GM13977 (cell line): ENCODE results near the gene CD164.

Experiments used
- DNase-seq: peaks from one replicate; pipeline ENCODE4 v3.0.0; 2012; ENCODE audit warnings: low spot score
- CTCF ChIP-seq: IDR thresholded peaks from 2 replicates; pipeline ENCODE4 v1.5.1; 2012; ENCODE audit warnings: mild to moderate bottlenecking, control low read depth; ENCODE audit not compliant: insufficient read depth; ENCODE audit errors: extremely low read depth, missing control alignments
- in situ Hi-C: fragments of 300-500 bp; cut with MboI; formaldehyde crosslinking; loops from one replicate; pipeline ENCODE4 v1.12.0; 2022; ENCODE audit warnings: low sequenced_read_pairs, low pct_unique_long_range_greater_than_20kb, mixed read lengths, inconsistent platforms; ENCODE audit not compliant: unreplicated experiment

Gene CD164

GRCh38 chr6:109381747-109382575 is at the start of gene CD164:
Gene CD164, minus strand, starts transcription at chr6:109382467. Its CDS starts 89 bp downstream, at chr6:109382378.
- peak; percentile 96 for DNase-seq
- in situ Hi-C loops = loop anchor here (25.0 kb wide), 1 partner anchor 195 kb away; no protein-coding TSS in a partner anchor
- no peak for TF ChIP-seq CTCF

- in situ Hi-C loops = no loop called here
- TF ChIP-seq CTCF = no peak
- DNase-seq = no peak
Measured at GRCh38 chr6:109429496-109429895, 47.2 kb upstream of the CD164 start.

GRCh38 chr6:109428889-109429477 is 46.7 kb upstream of the CD164 start:
- in situ Hi-C loops = no loop called here
- no peak for DNase-seq
- TF ChIP-seq CTCF = no peak

GRCh38 chr6:109424946-109425345 is 42.7 kb upstream of the CD164 start:
- TF ChIP-seq CTCF = no peak
- DNase-seq = no peak
- in situ Hi-C loops = no loop called here

- no peak for DNase-seq
- in situ Hi-C loops = no loop called here
- no peak for TF ChIP-seq CTCF
Measured at GRCh38 chr6:109421184-109421583, 38.9 kb upstream of the CD164 start.

- no peak for TF ChIP-seq CTCF
- in situ Hi-C loops = no loop called here
- no peak for DNase-seq
Measured at GRCh38 chr6:109420751-109421150, 38.5 kb upstream of the CD164 start.
